RPMI7951 (cell line): ENCODE measurements around the gene CPE. TPM values are rescaled to one million over a fixed set of nuclear protein-coding genes. Genes with fewer than 3 reads are reported as not detected.
A peak's percentile ranks its signal among the peaks of the same experiment; 100 is the strongest.
"Not testable (repeated sequence)": the region's sequence is repeated elsewhere in the genome, so short reads cannot be mapped to it uniquely, and the experiment has no call there.

ENCODE experiments used
- DNase-seq: peaks from one replicate; pipeline ENCODE4 v3.0.0-alpha.2; 2012; ENCODE audit warnings: low read depth
- total RNA-seq: library from RNA; depleted of rRNA; stranded (reverse); fragments of >200 nt; shearing (Covaris generic); gene quantifications from 2 replicates; pipeline ENCODE4 v1.2.3, GENCODE V29; 2014

Gene CPE
- total RNA-seq, 1 experiment from 2014 or later: under 0.01 TPM

GRCh38 chr4:165462009-165462408, 83.2 kb downstream of the CPE start:
- no peak for DNase-seq

DNA sequence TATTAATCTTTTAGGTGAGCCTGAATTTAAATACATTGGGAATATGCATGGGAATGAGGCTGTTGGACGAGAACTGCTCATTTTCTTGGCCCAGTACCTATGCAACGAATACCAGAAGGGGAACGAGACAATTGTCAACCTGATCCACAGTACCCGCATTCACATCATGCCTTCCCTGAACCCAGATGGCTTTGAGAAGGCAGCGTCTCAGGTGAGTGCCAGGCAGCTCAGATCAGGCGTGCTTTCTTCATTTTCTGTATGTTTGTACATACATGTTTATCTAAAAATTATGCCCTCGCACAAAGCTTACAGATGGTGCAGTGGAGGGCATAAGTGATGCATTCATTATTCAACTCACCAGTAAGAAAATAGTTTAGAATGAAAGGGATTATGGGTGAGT, 85.6 kb downstream of the CPE start:
- no peak for DNase-seq

- DNase-seq: peak; percentile 16
Observed at GRCh38 chr4:165464813-165465381, 86.1 kb downstream of the CPE start.

GRCh38 chr4:165470009-165470408, 91.2 kb downstream of the CPE start:
- no peak for DNase-seq

DNA sequence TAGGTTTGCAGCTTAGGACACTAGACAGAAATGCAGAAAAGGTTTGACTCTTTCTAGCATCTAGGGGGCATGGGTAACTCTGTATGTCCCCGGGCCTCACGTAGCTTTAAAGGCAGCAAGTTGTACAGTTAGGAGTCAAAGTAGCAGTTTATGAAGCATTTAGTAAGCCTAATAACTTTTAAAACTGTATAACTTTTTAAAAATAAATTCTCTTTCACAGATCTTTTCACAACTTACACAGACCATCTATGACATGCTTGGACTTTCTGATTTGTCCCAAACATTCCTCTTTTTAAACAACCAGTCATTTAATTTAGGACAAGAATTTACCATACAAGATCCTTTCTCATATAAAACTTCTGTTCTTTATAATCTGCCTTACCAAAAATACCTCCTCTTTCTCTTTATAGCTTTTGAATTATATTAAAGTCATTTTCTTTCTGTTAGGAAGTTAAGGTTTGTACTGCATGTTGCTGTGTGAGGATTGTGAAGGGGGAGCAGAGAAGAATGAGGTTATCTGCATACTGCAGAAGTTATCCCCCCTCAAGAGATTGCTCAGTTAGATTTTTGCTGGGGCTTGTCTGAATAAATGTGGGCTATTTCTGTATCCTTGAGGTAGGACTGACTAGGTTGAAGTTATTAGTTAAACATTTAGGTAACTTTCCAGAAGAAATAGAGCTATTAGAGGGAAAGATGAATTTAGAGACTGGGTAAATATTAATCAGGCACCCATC, 94.3 kb downstream of the CPE start:
- no peak for DNase-seq

GRCh38 chr4:165474784-165475705, 96.2 kb downstream of the CPE start:
- DNase-seq: no peak

DNA sequence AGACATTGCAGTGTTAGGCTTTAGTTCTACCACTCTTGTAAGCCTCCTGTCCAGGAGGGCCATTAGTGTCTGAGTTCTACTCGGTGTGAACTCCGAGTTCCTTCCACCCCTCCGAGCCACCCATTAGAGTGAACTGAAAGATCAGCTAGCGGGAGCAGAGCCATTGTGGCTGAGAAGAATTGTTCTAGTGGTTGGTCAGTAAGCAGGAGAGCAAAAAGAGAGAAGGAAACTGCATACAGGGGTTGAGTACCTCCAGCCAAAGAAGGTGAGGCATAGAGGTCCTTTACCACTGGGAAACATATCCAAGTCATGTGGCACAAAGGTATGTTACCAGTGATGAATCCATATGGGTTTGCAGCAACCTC, 96.9 kb downstream of the CPE start:
- no peak for DNase-seq

GRCh38 chr4:165476214-165477098, 97.6 kb downstream of the CPE start:
- peak; percentile 2 for DNase-seq

DNA sequence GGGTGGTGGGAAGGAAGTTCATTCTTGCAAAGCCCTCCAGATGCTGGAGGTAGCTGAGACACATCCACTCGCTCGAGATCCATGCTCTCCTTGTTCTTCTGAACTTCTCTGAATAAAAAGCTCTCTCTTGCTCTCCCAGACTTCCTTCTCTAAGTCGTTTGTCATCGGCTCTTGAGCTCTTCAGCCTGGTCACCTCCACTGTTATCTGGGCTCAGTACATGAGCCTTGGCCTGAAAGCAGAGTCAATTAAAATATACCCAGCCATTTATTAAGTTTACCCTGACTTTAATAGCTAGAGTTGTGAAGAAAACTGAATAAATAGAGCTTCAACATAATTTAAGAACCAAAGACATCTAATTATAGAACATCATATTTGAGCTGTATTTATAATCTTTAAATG, 99.0 kb downstream of the CPE start:
- no peak for DNase-seq

GRCh38 chr4:165478260-165478659, 99.5 kb downstream of the CPE start:
- no peak for DNase-seq

DNA sequence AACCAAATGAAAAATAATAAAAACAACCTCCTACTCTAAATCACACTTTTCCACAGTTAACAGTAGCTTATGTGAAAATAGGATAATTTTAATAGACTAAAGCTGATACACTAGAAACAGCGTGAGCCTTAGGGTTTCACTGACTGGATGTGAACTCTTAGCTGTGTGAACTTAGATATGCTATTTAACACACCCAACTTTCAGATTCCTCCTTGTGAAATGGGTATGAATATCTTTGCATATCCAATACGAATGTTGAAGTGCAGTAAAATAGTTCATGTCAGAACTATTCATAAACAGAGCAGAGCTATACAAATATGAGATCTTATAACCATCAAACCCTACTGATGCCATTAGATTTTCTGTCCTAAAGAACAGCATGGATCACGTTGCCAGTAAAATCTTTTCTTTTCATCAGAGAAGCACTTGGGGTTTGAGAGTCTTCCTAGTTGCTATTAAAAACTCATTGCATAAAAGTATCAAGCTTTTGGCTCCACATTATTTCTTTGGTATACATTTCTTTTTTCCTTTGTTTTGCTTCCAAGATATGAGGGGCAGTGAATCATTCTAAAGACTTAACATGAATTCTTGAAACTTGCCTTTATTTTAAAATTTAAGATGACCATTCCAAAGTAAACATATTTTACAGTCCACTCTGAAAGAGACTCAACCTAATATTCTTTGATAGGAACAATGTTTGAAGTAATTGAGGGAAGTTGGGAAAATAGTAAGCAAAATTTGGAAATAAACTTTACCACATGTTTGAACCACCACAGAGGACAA, 102.4 kb downstream of the CPE start:
- DNase-seq: no peak

DNA sequence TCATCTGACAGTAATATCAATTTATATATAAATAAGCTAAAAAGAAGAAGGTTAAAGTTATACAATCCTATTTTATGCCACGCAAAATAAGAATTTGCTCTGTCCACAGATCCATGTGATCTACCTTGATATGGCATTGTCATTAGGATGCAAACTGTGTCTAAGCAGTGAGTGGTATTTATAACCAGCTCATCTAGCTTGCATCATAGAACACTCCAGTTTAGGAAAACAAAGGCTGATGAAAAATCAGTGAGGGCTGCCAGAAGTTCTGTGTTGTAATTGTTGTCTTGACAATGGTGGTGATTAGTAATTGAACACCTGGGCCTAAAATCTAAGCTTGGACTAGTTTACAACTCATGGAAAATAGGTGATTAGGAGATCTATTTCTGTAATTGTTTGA, 111.0 kb downstream of the CPE start:
- no peak for DNase-seq

- not testable (repeated sequence) for DNase-seq
Observed at GRCh38 chr4:165492583-165492982, 113.8 kb downstream of the CPE start.

DNA sequence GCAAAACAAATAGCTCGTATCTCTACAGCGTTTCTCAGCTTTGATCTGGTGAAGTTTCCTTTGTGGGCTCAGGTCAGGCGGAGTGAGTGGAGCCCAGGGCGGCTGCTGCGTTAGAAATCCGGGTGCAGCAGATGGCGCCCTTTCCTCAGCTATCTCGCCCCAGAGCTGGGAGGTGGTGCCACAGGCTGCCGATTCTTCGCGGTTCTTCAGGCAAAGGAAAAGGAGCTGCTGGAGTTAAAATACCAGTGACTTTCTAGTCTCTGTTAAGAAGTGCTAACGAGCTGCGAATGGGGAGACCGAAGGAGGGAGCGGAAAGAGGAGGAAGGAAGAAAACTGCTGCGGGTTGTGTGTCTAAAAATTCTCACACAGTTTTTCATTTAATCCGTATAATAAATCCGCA, 114.6 kb downstream of the CPE start:
- DNase-seq: peak; percentile 58

DNA sequence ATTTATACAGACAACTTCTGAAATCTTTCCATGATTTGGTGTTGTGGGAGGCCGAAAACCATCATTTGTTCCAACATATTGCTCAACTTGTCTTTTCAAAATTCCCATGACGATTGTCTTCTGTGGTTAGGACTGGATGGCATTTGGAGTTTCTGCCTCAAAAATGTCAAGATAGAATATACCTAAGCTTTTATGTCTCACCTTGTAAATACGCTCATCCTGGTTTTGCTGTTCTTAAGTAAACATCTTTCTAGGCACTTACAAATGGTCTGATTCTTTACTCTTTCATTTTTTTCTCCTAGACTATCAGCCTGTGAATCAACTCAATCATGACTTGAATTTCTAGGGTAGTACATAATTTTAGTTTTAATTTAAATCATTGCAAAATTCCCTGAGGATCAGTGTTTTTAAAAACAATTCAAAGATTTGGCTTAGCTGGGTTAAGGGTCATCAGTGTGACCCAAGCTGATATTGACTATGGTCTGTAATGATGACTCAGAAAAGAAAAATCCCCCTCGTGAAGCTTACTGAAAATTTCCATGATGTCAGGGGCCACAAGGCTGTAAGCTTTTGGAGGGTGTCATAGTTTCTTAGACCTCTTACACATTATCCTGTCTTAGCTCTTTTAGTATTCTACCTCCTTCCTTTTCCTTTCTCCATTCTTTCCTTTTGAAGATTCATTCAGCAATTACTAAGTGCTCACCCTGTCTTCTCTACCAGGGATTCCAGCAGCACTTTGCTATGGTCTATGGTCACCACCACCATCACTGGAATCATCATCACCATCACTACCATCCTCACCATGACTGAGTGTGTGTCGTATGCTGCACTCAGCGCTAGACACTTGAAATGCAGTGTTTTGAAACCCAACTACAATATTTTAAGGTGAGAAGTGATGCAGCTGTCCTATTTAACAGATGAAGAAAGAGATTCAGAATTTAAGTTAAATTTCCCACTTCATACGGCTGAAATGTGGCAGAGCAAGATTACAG, 124.4 kb downstream of the CPE start:
- peak; percentile 4 for DNase-seq

DNA sequence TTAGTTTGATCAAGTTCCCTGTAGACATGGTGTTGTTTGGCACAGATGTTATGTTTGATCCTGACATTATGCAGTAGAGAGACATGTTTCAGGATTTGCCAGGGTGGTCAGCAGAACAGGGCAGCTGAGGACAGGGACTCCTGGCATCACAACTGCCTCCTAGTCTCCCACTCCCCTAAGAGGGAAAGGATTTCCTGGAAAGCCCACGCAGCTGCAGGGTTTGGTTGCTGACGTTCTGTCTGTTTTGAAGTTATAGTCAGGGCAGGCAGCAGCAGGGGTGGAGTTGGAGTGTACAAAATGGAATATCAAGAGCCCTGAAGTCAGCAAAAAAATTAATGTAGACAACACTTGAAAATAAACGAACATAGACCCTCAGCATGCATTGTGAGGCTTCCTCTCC, 125.4 kb downstream of the CPE start:
- DNase-seq: no peak

DNA sequence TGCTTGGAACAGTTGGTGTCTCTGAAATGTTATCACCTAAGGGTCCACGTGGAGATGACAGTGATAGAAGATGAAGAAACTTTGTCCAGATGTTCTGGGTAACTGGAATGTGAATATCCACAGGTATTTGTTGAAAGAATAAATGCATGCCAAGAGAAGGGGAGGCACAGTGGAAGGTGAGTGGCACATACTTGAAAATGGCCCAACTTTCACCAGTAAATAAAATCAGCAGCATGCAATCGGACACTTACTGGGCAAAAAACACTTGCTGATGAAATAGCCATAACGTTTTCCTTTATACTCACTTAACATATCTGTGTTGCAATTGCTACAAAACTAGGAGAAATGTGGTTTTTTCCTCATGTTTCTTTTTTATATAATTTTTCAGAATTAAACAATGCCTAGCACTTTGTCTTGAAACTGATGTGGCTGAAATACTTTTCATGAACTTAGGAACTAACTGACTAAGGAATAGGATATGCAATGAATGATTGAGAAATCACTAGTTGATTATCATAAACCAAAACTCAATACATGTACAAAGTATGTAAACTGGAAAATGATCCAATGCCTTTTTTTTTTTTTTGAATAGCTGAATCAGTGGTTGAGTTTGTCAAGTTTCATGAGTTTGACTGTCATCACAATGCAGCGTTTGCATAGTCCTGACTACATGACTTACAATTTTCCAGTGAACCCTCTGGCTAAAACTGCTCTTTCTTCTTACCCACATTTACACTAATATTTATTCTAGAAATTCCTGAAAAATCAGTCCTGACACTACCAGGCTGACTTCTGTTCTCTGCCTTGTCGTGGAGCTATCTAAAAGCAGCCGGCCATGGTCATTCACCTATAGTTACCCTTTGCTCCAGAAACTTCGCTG, 127.4 kb downstream of the CPE start:
- no peak for DNase-seq

DNA sequence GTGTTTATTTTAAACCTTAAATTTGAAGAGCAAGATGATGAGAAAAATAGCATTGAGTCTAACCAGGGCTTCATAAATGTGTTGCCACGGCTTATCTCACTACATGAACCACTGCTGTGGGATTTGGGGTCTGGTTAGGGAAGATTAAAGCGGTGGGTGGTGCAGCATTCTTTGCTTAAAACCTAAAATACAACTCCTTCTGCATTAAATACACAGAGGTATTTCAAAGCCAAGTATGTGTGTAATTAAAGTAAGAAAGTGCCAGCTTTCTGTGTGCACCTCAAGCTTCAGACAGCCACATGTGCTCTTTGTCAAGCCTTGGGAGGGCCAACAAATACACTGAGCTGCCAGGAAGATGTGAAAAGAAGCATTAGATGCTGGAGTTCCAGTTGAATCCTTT, 128.0 kb downstream of the CPE start:
- no peak for DNase-seq

DNA sequence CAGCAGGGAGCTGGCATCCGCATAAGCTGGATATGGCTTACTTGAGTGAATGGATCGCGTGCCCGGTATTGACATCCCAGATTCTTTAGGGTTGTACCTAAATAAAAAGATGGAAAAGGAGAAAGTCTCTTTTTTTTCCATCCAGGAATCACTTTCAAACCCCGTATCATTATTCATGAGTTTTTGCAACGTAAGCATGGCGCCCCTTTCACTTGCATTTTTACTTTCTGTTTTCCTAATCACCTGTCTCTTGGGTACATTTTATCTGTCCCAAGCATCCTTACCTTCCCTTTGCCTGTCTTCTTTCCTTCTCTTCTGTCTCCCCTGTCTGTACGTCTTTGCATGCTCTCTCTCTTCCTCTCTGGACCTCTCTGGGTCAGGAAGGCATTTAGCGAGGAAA, 128.6 kb downstream of the CPE start:
- DNase-seq: no peak
